Duodenal mucosa (tissue), 2 donors: ENCODE measurements around the gene PSMB1.

Experiments
- H3K27ac ChIP-seq: one replicate; pipeline ENCODE4 v1.7.0; 2013; ENCODE audit warnings: low read depth, low read length
- H3K27me3 ChIP-seq, 2 donors: one replicate each; pipeline ENCODE4 v1.7.0; 2013; ENCODE audit warnings: low read length in 2 of 2, control low read depth in 1 of 2; ENCODE audit not compliant: insufficient read depth in 2 of 2, control insufficient read depth in 1 of 2
- H3K36me3 ChIP-seq, 2 donors: one replicate each; pipeline ENCODE4 v1.7.0; 2013; ENCODE audit warnings: low read length in 2 of 2, control low read depth in 1 of 2; ENCODE audit not compliant: insufficient read depth in 2 of 2, control insufficient read depth in 1 of 2
- H3K4me1 ChIP-seq, 2 donors: one replicate each; pipeline ENCODE4 v1.7.0; 2013; ENCODE audit warnings: low read length in 2 of 2, control low read depth in 1 of 2; ENCODE audit not compliant: insufficient read depth in 2 of 2, control insufficient read depth in 1 of 2
- H3K4me3 ChIP-seq, 2 donors: one replicate each; pipeline ENCODE4 v1.7.0; 2013; ENCODE audit warnings: low read length in 2 of 2, low read depth in 1 of 2
- H3K9ac ChIP-seq, 2 donors: one replicate each; pipeline ENCODE4 v1.7.0; 2013; ENCODE audit warnings: low read length in 2 of 2, low read depth in 1 of 2
- H3K9me3 ChIP-seq, 2 donors: one replicate each; pipeline ENCODE4 v1.7.0; 2013; ENCODE audit warnings: low read length in 2 of 2, control low read depth in 1 of 2; ENCODE audit not compliant: control insufficient read depth in 1 of 2

The PSMB1 gene

GRCh38 chr6:170552765-170553533 lies at the start of gene PSMB1:
Gene PSMB1, minus strand, starts transcription at chr6:170553307. Its CDS starts 65 bp downstream, at chr6:170553242.
- no peaks in the 10 kb centered on the region for H3K9me3 ChIP-seq
- H3K9ac ChIP-seq, result peak within 1 kb of the TSS; percentile 91 to 96
- peaks cover 36 to 50% of the 10 kb centered on the region in 2 donors for H3K4me1 ChIP-seq
- peaks cover 7 to 19% of the 10 kb centered on the region in 2 donors for H3K36me3 ChIP-seq
- peak within 1 kb of the TSS; percentile 97 to 99 for H3K4me3 ChIP-seq
- peak within 1 kb of the TSS; percentile 92 for H3K27ac ChIP-seq
- no peaks in the 10 kb centered on the region for H3K27me3 ChIP-seq

GRCh38 chr6:170597278-170597677 lies 44.2 kb upstream of the PSMB1 start:
- Histone ChIP-seq H3K9me3 (peaks cover 0 to 3% of the 10 kb centered on the region in 2 donors), H3K27me3 (no peaks in the 10 kb centered on the region), H3K4me3 (no peak overlapping the region), H3K27ac (no peak overlapping the region), H3K9ac (no peak overlapping the region), H3K36me3 (no peaks in the 10 kb centered on the region), H3K4me1 (no peaks in the 10 kb centered on the region)

DNA sequence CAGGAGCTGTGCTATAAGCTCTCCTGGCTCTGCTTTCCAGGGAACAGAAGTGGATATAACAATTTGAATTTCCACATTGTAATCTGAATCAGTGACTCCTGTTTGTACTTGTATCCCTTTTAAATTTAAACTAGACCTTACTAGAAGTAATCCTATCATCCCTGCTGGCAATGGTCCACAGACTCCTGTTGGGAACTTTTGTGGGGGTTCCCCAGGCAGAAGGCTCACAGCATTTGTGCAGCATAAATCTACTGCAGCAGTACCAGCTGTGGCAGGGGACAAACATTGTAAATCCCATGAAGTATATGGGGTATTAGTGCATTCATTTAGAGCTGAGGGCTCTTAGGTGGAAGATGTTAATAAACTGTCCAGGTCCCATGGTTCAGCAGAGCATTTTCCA lies 43.3 kb upstream of the PSMB1 start:
- Histone ChIP-seq H3K27ac (no peak overlapping the region), H3K36me3 (no peaks in the 10 kb centered on the region), H3K4me1 (no peaks in the 10 kb centered on the region), H3K9ac (no peak overlapping the region), H3K27me3 (no peaks in the 10 kb centered on the region), H3K4me3 (no peak overlapping the region), H3K9me3 (peaks cover 0 to 3% of the 10 kb centered on the region in 2 donors)

- no peak overlapping the region for H3K27ac ChIP-seq
- no peak overlapping the region for H3K4me3 ChIP-seq
- no peak overlapping the region for H3K9ac ChIP-seq
- no peaks in the 10 kb centered on the region for H3K27me3 ChIP-seq
- H3K36me3 ChIP-seq, result no peaks in the 10 kb centered on the region
- no peaks in the 10 kb centered on the region for H3K4me1 ChIP-seq
- peaks cover 0 to 5% of the 10 kb centered on the region in 2 donors for H3K9me3 ChIP-seq
Measured at GRCh38 chr6:170590725-170591124, 37.6 kb upstream of the PSMB1 start.

DNA sequence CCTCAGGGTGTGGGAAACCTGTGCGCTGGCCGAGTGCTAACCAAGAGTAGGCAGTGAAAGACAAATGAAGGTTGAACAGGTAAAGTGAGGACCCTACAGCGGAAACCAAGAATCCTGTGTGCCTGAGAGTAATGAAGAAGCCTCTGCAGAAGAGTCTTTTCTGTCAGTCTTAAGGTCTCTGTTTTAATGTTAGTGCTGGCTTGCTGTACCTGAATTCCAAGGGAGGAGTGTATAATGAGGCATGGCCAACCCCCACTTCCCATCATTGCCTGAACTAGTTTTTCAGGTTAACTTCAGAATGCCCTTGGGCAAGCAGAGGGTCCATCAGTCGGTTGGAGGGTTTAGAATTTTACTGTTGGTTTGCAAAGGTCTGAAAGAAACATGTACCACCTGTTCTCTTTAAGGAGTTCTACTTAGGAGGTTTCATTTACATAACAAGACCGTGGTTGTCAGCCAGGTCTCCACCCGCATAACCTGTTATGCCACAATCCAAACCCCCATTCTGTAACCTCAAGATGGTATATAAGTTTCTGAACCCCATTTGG lies 31.9 kb upstream of the PSMB1 start:
- peak overlapping the region; percentile 97 to 99 for H3K4me3 ChIP-seq
- peaks cover 9 to 12% of the 10 kb centered on the region in 2 donors for H3K4me1 ChIP-seq
- no peaks in the 10 kb centered on the region for H3K27me3 ChIP-seq
- H3K27ac ChIP-seq, result peak overlapping the region; percentile 60
- no peaks in the 10 kb centered on the region for H3K9me3 ChIP-seq
- H3K9ac ChIP-seq, result peak overlapping the region; percentile 71 to 89
- peaks cover 7 to 22% of the 10 kb centered on the region in 2 donors for H3K36me3 ChIP-seq

DNA sequence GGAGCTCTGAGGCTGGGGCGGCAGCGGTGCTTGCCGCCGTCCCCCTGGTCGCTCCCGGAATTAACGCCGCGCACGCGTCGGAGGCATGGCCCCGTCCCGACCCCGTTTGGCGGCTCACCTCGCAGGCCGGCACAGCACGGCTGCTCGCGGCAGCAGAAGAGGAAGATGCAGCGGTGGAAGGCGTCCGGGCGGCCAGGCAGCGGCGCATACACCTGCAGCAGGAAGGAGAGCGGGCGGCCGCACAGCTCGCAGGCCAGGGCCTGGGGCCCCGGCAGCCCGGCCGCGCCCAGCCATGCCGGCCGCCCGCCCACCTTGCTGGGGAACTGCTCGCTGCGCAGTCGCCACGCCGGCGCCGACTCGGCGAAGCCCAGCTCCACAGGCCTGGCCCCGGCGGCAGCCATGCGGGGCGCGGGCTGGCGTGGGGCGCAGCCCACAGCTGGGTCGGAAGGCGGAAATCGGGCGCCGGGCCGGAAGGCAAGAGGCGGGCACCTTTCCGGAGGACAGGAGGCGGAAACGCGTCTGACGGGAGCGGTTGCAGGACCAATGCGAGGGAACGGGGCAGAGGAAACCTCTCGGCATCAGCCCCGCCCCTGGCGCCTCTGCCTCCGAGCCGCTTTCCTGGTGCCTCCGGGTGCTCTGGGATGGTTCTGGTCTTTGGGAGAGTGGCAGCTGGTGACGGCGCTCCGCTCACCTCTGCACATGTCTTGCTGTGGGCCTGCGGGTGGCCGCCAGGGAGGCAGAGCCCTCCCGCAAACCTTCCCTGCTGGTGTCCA lies 31.3 kb upstream of the PSMB1 start, which contains the start of gene PDCD2:
Gene PDCD2, minus strand, starts transcription at position 457 of the 773 bp plus-strand sequence. Its CDS starts 56 bp downstream, at position 401.
- no peaks in the 10 kb centered on the region for H3K9me3 ChIP-seq
- H3K36me3 ChIP-seq, result peaks cover 10 to 26% of the 10 kb centered on the region in 2 donors
- peaks cover 9 to 12% of the 10 kb centered on the region in 2 donors for H3K4me1 ChIP-seq
- H3K4me3 ChIP-seq, result peak within 1 kb of the TSS; percentile 97 to 99
- H3K27ac ChIP-seq, result peak within 1 kb of the TSS; percentile 76
- H3K9ac ChIP-seq, result peak within 1 kb of the TSS; percentile 71 to 89
- H3K27me3 ChIP-seq, result no peaks in the 10 kb centered on the region

- Histone ChIP-seq H3K4me1 (peaks cover 9 to 12% of the 10 kb centered on the region in 2 donors), H3K27ac (peak overlapping the region; percentile 76), H3K4me3 (peak overlapping the region; percentile 97 to 99), H3K27me3 (no peaks in the 10 kb centered on the region), H3K36me3 (peaks cover 15 to 32% of the 10 kb centered on the region in 2 donors), H3K9me3 (no peaks in the 10 kb centered on the region), H3K9ac (peak overlapping the region; percentile 70 to 89)
Measured at GRCh38 chr6:170583756-170584180, 30.7 kb upstream of the PSMB1 start.

DNA sequence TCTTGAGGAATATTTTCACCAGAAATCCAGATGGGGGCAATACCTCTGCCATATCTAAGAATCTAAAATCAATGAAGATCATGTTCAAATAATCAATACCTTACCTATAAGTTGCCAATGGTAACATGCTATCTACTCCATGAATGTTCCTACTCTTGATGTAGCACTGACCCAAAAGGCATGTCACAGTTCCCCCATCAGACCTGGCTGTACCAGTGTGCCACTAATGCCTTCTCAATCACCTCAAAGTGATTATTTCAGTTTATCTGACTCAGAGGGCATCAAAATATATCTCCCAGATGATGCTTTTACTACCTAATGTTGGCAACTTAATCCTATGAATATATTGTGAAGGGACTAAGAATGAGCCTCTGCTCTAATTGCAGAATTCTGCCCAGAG lies 25.8 kb upstream of the PSMB1 start:
- Histone ChIP-seq H3K9me3 (no peaks in the 10 kb centered on the region), H3K27ac (no peak overlapping the region), H3K4me1 (peaks cover 4 to 5% of the 10 kb centered on the region in 2 donors), H3K4me3 (no peak overlapping the region), H3K9ac (no peak overlapping the region), H3K36me3 (peaks cover 25 to 62% of the 10 kb centered on the region in 2 donors), H3K27me3 (no peaks in the 10 kb centered on the region)

GRCh38 chr6:170575250-170575649 lies 22.1 kb upstream of the PSMB1 start:
- no peak overlapping the region for H3K9ac ChIP-seq
- no peaks in the 10 kb centered on the region for H3K27me3 ChIP-seq
- no peak overlapping the region for H3K4me3 ChIP-seq
- peaks cover 32 to 66% of the 10 kb centered on the region in 2 donors for H3K36me3 ChIP-seq
- no peaks in the 10 kb centered on the region for H3K9me3 ChIP-seq
- H3K4me1 ChIP-seq, result no peaks in the 10 kb centered on the region
- H3K27ac ChIP-seq, result no peak overlapping the region
